GM18867 (cell line): ENCODE results near the gene CIRBP.

ENCODE experiments used
- ATAC-seq: cut with Tn5 transposase; IDR thresholded peaks from one replicate; pipeline ENCODE4 v1.9.1; 2021; ENCODE audit warnings: mild to moderate bottlenecking, moderate library complexity; ENCODE audit not compliant: unreplicated experiment

Gene CIRBP

GRCh38 chr19:1278074-1278473 is 8.9 kb downstream of the CIRBP start:
- ATAC-seq, result no peak

- ATAC-seq, result no peak
These were observed 9.9 kb downstream of the CIRBP start for GRCh38 chr19:1278713-1279660.

DNA sequence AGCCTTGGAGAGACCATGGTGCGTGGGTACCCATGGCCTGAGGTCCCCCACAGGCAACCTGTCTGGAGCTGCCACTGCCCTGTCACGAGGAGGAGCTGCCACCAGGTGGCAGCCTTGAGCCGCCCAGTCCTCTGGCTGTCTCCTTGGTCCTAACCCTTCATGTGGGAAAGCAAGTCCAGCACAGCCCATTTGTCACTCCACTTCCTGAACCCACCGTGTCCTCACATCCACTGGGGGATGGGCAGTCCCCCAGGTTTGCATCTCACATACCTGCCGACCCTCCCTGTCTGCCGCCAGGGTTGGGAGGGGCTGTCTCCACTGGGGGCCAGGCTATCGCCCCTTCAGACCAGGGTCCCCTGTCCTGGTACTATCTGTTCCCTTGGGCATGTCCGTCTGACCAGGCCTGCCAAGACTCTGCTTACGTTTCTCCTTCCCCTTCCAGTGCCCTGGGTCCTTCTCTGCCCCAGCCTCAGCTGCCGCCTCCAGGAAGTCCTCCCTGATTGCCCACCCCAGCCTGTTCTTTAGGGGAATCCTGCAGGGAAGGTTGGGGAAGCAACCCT is 10.7 kb downstream of the CIRBP start:
- ATAC-seq, result no peak

- no peak for ATAC-seq
These were observed 11.8 kb downstream of the CIRBP start for GRCh38 chr19:1280636-1281568.

DNA sequence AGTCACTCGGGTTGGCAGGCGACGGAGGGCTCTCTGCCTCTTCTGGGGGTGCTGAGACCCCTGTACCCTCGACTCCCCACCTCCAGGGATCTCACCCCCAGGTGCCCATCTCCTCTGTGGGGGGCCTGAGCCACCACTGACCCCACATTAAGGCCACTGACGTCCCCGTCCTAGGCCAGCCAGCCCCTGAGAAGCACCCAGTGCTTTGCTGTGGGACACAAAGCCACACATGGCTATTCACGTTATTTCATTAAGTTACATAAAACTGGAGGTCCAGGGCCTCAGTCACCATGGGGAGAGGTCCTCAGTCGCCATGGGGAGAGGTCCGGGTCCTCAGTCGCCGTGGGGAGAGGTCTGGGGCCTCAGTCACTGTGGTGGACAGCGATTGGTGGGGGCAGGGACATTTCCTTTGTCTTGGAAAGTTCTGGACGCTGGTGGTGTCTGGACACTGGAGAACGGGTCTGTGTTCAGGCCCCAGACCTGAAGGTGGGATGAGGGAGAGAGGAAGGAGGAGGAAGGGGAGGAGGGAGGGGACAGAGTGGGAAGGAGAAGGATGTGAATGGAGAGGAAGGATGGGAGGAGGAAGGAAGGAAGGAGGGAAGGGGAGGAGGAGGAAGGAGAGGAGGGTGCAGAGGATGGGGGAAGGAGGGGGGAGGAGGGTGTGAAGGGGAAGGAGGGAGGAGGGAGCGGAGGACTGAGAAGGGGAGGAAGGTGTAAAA is 12.6 kb downstream of the CIRBP start:
- no peak for ATAC-seq

GRCh38 chr19:1282588-1283206 is 13.6 kb downstream of the CIRBP start:
- ATAC-seq, result no peak

GRCh38 chr19:1283207-1283916 is 14.2 kb downstream of the CIRBP start:
- ATAC-seq, result no peak

DNA sequence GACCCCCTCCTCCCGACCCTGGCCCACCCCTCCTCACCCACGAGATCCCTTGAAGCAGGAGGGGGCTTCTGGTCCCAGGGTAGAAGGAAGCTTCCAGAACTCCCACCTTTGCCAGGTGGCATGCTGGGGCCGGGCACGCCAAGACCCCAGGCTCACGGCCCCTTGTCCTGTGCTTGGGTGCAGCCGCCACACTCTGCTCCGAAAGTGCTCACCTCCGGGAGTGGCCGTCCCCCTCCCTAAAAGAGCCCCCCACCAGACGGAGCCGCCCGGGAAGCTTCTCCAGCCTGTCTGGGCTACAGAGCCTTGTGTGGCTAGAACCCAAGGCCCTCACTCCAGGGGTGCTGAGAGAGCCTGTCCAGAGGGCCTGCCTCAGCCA is 14.8 kb downstream of the CIRBP start:
- ATAC-seq, result no peak

- no peak for ATAC-seq
These were observed 15.3 kb downstream of the CIRBP start for GRCh38 chr19:1284293-1284978.

DNA sequence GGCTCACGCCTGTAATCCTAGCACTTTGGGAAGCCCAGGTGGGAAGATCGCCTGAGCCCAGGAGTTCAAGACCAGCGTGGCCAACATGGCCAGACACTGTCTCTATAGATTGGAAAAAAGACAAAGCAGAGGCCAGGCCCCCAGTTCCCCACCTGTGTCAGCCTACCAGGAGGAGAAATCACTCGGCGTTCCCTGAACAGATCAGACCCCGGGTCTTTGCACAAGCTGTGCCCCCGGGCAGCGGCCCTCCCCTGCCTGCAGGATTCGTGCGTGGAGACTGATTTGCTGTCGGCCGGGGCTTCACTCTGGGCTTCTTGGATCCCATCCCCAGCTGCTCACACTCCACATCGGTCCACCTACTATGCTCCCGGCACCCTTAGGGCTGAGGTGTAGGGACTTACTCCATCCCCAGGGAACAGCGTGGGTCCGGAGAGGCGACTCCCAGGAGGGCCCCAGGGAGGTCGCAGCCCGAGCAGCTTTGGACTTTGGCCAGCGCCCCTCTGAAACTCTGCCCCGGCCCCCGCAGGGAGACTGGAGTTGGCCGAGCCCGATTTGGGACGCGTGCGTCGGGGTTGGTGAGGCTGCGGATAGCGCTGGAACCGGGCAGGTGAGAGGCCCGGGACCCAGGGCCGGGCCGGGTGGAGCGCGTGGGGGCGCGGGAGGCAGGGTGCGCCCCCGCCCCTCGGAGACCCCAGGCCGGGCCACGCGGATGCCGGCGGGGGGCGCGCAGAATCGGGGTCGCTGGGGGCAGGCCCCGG is 16.0 kb downstream of the CIRBP start:
- ATAC-seq, result no peak

DNA sequence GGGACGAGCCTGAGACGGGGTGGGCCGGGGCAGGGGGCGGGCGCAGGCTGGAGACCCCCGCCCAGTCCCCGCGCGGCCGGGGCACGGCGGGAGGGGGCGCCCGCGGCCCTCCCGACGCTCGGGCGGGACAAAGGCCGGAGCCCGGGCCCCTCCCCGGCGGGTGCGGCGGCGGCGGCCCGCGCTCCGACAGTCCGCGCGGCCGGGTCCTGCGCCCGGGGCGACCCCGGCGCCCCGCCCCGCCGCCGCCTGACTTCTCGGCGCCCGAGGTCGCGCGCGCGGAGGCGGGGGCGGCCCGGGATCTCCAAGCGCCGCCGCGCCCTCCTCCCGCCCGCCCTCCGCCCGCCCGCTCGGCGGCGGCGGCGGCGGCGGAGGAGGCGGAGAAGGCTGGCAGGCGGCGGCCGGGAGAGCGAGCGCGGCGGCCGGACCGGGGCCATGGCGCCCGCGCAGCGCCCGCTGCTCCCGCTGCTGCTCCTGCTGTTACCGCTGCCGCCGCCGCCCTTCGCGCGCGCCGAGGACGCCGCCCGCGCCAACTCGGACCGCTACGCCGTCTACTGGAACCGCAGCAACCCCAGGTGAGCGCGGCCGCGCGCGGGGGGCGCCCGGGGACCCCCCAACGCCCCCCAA is 16.7 kb downstream of the CIRBP start, which contains the start of gene EFNA2:
Gene EFNA2 (plus strand): TSS at position 137 of the 624 bp plus-strand sequence. CDS start 296 bp downstream, at position 433.
- ATAC-seq, result no peak

- ATAC-seq, result no peak
These were observed 17.6 kb downstream of the CIRBP start for GRCh38 chr19:1286487-1287353.

DNA sequence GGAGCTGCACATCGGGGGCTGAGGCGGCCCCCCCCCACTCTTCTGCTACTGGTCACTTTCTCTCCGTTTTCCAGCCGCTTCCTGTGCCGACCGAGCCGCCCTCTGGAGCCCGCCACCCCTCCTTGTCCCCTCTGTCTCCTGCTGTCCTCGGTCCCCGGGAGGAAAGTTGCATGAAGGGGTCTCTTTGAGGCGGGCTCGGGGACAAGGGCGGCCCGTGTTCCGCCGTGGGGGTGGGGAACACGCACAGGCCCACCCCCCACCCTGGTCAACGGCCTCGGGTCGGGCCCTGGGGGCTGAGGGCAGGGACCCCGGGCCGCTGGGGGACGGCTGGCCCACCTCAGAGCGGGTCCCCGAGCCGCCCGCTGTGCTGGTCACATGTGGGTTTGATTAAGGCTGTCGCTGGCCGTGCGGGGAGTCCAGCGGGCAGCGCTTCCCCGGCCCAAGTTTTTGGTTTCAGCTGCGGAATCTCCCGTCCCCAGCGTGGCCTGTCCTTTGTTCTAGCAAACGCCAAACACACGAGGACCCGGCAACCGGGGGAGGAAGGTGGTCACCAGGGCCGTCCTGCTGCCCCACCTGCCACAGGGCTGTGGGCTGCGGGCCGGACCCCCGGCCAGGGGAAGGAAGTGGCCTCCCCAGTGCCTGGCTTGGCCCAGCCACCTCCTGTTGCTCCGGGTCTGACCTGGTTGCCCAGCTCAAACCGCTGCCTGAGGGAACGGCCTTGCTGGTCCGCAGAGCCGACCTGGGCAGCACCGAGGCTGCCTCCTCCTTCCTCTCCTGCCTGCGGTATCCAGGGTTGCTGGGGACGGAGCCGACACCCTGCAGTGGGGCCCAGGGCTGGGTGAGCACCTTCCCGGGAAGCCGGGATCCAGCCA is 18.5 kb downstream of the CIRBP start:
- no peak for ATAC-seq

- ATAC-seq, result no peak
These were observed 19.1 kb downstream of the CIRBP start for GRCh38 chr19:1288226-1288612.

DNA sequence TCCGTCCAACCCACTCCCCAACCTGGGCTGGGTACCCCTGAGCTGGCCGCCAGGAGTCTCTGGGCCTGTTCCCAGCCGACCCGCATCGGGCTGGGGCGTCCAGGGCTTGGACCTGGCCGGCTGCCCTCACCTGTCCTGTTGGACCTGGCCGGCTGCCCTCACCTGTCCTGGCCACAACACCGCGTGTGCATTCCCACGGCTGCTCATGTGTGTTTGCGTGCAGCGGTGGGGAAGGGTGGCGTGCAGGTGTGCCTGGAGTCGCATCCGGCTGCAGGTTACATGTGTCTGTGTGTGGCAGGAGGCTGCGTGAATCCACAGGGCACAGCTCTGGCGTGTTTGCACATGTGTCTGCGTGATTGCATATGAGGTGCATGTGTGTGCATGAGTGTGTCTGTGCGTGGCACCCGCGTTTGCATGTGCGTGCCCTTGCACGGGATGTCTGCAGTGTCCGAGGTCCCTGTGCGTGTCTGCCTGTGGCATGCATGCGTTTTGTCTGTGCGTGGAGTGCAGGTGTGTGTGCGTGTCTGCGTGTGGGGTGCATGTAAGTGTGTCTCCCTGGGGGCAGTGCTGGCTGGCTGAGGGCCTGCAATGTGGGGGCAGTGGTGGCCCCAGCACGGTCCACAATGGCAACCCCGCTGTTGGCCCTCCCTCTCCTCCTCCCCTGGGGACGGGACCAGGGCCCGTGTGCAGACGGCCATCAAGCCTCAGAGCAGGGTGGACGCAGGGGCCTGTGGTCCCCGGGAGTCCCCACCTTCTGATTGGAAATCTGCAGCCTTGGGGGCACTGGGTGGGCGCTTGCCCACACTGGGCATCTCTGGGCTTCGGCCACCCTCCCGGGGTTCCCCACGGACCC is 19.9 kb downstream of the CIRBP start:
- no peak for ATAC-seq
